ENCODE results near the gene ZFAND3.

Gene ZFAND3

DNA sequence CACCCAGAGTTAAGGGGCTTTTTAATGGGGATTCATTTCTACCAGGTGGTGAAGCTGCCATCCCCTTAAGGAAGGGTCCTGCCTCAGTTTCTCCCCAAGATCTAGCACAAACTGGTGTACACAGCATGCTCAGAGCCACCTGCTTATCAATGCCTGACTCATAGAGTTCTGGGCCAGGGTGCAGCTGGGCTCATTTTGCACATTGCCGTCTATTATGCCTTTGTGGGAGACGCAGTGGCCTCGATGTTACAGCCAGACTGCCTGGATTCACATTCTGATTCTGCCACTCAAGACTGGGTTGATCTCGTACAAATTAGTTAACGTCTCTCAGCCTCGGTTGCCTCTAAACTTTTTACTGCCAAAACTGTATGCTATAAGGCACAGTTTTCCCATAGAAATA is 365.7 kb downstream of the ZFAND3 start:
- no peak for DNase-seq (ENCODE audit: low spot score)

- no peak for DNase-seq (ENCODE audit: low spot score)
These were observed 366.2 kb downstream of the ZFAND3 start for GRCh38 chr6:38185752-38186151.

DNA sequence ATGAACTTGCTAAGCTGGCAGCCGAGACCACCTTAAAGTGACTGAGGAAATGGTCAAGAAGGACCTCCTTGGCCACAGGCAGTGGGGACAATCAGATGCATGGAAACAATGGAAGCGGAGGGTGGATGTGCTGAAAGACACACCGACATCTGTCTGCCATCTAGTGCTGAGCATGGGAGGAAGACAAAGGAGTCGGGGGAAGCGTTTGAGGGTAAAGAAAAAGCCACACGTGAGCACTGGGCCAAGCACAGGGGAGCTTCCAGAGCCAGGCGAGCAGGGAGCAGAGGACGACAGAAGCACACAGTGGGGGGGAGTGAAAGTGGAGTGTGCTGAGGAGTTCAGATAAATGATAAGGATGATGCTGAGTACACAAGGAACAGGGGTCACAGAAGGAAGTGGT is 367.8 kb downstream of the ZFAND3 start:
- DNase-seq (ENCODE audit: low spot score), result peak; percentile 52

DNA sequence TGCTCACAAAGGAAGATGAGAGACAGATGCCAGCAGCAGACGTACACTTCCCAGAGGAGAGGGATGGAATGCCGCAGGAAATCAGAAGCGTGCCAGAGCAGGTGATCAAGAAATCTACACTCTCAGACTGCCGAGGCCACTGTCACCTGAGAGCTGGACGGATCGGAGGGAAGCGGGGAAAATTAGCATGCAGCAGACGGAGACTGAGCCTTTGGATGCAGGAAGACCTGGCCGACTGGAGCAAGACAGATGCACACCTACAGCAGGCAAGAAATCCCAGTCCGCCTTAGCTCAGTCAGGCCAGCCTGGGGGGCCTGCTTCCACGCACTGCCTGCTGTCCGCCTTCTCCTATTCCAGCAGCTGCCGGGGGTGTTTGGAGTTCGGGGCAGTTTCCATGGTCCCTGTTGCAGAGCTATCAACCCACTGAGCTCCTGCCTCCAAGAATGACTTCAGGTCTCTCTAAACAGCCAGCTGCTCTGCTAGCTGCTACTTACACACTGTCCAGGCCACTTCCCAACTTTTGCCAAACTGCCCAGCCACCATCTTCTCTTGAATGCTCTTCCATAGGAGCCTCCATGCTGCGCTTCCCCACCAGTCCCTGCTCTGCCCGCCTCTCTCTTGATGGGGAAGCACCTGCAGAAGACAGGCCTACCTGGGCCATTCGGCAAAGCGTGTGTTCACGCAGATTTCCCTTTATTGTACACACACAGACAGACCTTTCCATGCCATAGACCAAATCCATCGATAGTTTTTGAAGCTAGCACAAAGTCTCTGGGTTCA is 368.5 kb downstream of the ZFAND3 start:
- DNase-seq (ENCODE audit: low spot score), result no peak

GRCh38 chr6:38188677-38189335 is 369.3 kb downstream of the ZFAND3 start:
- no peak for DNase-seq (ENCODE audit: low spot score)

DNA sequence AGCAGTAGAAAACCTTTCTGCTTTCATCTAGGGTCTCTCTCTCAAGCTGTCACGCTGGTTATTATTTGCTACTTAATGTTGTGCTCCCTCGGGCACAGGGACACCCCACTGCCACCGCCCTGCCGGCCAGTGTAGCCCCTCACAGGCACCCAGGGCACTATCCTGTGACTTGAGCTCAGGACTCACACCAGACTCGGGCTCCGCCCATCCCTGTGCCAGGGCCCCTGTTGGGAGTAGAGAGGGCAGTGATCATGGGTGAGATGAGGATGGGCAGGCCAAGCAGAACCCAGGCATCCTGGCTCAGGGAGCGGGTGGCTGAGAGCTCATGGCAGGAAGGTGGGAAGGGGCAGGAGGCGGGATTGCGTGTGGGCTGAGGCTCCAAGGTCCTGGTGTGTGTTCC is 371.9 kb downstream of the ZFAND3 start:
- DNase-seq (ENCODE audit: low spot score), result no peak

GRCh38 chr6:38192011-38192410 is 372.5 kb downstream of the ZFAND3 start:
- no peak for DNase-seq (ENCODE audit: low spot score)

DNA sequence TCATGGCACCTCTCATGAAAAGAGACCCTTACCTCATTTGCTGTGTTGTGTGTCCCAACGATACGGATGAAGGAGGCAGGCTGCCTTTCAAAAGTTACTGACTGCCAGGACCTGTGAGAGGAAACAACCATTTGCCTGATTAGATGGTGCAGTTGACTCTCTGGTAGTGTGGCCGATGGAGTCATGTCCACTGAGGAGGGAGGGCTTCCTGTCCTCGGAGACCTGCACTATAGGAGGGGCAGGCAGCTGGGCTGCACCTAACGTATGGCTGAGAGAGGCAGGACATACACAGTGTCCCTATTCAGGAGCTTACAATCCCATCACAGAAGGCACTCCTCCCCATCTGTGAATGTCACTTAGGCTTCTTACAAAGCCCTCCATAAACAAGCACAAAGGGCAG is 373.0 kb downstream of the ZFAND3 start:
- no peak for DNase-seq (ENCODE audit: low spot score)

- DNase-seq (ENCODE audit: low spot score), result no peak
These were observed 373.5 kb downstream of the ZFAND3 start for GRCh38 chr6:38193051-38193450.

- DNase-seq (ENCODE audit: low spot score), result no peak
These were observed 374.2 kb downstream of the ZFAND3 start for GRCh38 chr6:38193481-38194281.

DNA sequence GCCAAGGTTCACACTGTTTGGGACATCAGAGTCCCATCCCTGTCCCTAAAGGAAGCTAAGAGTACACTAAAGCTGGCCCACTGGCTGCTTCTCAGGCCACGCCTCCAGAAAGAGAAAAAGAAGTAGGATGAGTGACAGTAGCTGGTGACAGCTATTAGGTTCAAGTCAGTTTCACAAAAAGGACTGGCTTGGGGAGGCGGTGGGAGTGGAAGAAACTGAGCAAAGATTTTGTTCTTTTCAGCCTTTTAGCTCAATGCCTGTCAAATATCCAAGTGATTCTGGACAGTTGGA is 374.7 kb downstream of the ZFAND3 start:
- no peak for DNase-seq (ENCODE audit: low spot score)

DNA sequence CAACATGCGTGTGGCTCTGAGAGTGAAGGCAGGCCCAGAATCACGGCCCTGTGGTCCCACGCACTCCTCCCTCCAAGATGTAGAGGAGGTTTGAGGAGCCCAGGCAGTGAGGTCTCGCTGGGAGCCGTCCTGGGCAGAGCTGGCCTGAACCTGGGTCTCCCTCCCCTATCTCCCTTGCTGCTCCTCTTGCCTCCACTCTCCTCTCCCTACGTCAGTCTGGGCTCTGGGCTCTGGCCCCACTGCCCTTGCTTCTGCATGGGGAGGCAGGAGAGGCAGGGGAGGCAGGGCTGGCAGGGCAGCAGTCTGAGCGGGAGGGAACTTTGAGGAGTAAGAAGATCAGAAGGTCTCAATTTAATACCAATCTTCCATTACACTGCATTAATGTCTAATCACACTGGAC is 375.1 kb downstream of the ZFAND3 start:
- no peak for DNase-seq (ENCODE audit: low spot score)

DNA sequence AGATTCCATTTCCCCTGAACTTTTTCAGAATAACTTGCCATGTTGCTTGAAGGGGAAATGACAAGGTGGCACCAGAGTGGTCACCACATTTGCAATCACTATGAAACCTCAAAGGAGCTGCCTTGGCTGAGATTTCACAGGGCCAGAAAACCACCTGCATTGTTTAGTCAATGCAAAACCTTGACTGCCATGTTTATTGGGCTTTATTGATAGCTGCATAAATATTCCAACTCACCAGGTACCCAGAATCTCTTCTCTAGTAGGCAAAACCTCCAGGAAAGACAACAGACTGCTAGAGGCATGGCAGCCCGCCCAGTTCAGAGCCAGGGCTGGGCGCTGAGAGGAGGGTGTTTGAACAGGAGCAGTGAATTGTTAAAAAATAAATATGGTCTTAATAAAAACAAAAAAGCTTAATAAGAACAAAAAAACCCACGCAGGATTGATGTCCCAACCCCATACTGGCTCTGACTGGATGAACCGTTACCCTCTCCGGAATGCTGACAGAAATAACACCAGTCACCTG is 375.6 kb downstream of the ZFAND3 start:
- no peak for DNase-seq (ENCODE audit: low spot score)

GRCh38 chr6:38198219-38198618 is 378.7 kb downstream of the ZFAND3 start:
- DNase-seq (ENCODE audit: low spot score), result peak; percentile 32

Small RNAs within 50 kb of the gene (small RNA-seq; reads per million reads assigned to genes)
- gene RN7SL285P, result 0 to 0.04 reads per million in 2 experiments
- gene RNU1-87P, result 0.05 to 0.09 reads per million in 2 experiments

All from SK-N-DZ (cell line).